SK-MEL-5 (cell line): Measurements from ENCODE around the gene TTC13. TPM values are rescaled to one million over a fixed set of nuclear protein-coding genes. Genes with fewer than 3 reads are reported as not detected.
"Not testable (repeated sequence)": the region's sequence is repeated elsewhere in the genome, so short reads cannot be mapped to it uniquely, and the experiment has no call there.

Experiments
- DNase-seq: peaks from one replicate; pipeline ENCODE4 v3.0.0-alpha.2; 2016; ENCODE audit warnings: low read depth, low spot score
- in situ Hi-C: cut with HindIII; loops from 2 replicates; pipeline ENCODE4 v1.10.0; 2016; ENCODE audit warnings: low sequenced_read_pairs, high pct_unique_total_duplicates, low pct_unique_long_range_greater_than_20kb
- total RNA-seq: library from RNA; depleted of rRNA; stranded (reverse); fragments of >200 nt; shearing (Covaris generic); gene quantifications from 2 replicates; pipeline ENCODE4 v1.2.3, GENCODE V29; 2014

Gene TTC13
- total RNA-seq, 1 experiment from 2014 or later = 7.8 TPM

- in situ Hi-C loops = no loop called here
Measured at GRCh38 chr1:231001892-231002291, 23.2 kb upstream of the TTC13 start.

GRCh38 chr1:231000639-231001038 lies 22.0 kb upstream of the TTC13 start:
- in situ Hi-C loops = no loop called here
- DNase-seq = no peak

More at GRCh38 chr1:231001892-231002291, 23.2 kb upstream of the TTC13 start:
- DNase-seq = no peak

DNA sequence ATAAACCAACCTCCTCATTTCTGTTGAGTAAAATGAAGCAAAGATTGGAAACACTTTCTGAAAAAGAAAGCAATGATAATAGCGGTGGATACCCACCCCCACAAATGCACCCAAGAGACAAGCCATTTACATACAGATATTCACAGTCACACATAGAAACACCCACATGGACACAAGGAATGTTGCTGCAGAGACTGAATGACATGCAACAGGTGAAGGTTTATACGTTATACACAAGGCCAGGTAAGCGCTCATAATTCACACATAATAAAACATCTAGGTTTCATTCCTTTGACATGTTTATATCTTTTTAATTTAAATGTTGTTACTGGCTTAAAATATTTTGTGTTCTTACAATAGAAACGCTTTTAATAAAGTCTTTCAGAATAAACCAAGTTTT lies 21.5 kb upstream of the TTC13 start:
- in situ Hi-C loops = no loop called here
- DNase-seq = no peak

GRCh38 chr1:230994860-230995259 lies 16.2 kb upstream of the TTC13 start:
- DNase-seq = no peak

GRCh38 chr1:230992100-230992774 lies 13.6 kb upstream of the TTC13 start:
- no peak for DNase-seq
- in situ Hi-C loops = no loop called here

More at GRCh38 chr1:230994860-230995259, 16.2 kb upstream of the TTC13 start:
- in situ Hi-C loops = no loop called here

- in situ Hi-C loops = no loop called here
- DNase-seq = no peak
Measured at GRCh38 chr1:230987448-230987847, 8.8 kb upstream of the TTC13 start.

DNA sequence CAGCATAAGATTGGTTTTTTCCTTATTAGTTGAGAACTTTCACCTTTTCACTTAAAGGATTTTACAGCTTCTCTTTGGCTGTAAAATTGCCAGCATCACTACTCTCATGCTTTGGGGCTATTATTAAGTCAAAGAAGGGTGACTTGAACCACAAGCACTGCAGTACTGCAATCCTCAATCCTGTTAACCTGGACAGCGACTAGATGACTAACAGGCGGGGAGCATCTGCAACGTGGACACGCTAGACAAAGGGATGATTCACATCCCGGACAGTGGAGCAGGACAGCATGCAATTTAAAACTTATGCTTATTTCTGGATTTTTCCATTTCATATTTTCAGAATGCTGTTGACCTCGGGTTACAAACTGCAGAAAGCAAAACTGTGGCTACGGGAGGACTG lies 8.3 kb upstream of the TTC13 start:
- in situ Hi-C loops = no loop called here

GRCh38 chr1:230985711-230986110 lies 7.0 kb upstream of the TTC13 start:
- in situ Hi-C loops = no loop called here
- DNase-seq = no peak

More for the DNA sequence above, 8.3 kb upstream of the TTC13 start:
- peak; percentile 64 for DNase-seq

GRCh38 chr1:230984622-230985515 lies 6.2 kb upstream of the TTC13 start:
- DNase-seq = peak; percentile 85
- in situ Hi-C loops = not testable (repeated sequence)

GRCh38 chr1:230983811-230984210 lies 5.2 kb upstream of the TTC13 start:
- in situ Hi-C loops = no loop called here
- DNase-seq = no peak

GRCh38 chr1:230982696-230983095 lies 4.0 kb upstream of the TTC13 start:
- no peak for DNase-seq
- in situ Hi-C loops = no loop called here

DNA sequence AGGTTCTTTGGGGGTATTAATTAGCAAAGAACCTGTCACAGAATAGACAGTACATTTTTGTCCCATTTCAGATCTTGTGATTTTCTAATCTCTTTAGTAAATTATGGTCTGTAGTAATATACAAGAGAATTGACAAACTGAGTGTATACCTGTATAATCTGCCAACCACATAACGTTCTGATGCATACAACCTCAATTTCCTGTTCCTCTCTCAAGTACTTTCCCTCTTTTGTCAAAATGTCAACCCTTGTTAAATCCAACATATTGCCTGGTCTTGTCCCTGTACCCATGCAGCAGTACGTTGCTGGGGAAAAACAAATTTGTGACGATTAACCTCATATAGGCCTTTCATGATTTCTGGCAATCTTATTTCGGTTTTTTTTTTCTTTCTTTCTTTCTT lies 1.3 kb upstream of the TTC13 start:
- DNase-seq = no peak
- in situ Hi-C loops = no loop called here

- no peak for DNase-seq
- in situ Hi-C loops = no loop called here
Measured at GRCh38 chr1:230979389-230979716, 692 bp upstream of the TTC13 start.

DNA sequence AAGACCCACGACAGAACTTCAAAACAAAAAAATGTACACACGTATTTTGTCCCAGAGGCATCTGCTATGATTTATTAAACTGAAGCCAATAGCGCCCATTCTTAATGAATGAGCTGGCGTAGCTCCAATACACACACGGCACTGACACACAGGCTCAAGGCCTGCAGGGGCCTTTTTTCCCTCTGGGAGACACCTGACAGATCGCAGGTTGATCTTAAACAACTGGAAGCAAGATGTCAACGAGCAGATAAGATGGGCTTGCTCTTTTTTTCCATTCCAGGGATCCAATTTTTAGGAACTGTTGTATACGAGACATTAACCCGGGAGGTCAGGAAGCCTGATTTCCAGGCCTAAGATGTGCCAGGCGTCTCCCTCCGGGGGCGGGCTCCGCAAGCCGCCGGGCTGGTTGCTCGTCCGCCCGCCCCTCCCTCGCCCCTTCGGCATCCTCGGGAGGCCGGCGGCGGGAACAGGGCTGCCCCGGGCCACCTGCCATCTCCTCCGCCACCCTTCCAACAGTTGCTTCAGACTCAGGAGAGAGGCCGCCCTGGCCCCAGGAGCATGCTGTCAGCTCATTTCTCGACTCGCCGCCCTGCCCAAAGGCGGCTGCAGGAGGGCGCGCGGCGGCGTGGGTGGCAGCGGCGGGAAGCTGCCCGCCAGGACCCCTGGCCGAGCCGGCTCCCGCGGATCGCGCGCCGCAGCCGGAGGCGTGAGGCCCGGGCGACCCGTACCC lies 735 bp downstream of the TTC13 start:
- in situ Hi-C loops = no loop called here
- peak; percentile 26 for DNase-seq

- in situ Hi-C loops = no loop called here
- no peak for DNase-seq
Measured at GRCh38 chr1:230976825-230977747, 1.6 kb downstream of the TTC13 start.

DNA sequence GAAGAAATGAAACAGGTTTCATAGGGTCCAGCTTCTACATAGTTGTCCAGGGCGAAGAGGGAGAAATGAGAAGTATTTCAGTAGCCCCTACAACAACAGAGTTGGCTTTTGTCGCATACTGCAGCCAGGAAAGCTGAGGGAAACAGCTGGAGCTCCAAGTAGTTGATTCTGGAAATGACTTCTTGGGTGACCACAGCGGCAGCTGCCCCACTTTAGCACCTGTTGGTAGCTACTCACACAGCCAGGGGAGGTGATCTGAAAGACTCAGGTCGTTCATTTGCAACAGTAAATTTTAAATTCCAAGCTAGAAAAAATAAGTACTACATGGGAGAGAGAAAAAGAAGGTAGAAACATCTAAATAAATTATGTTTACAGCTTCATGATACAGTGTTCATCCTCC lies 2.3 kb downstream of the TTC13 start:
- DNase-seq = no peak
- in situ Hi-C loops = no loop called here

GRCh38 chr1:230975636-230976035 lies 3.0 kb downstream of the TTC13 start:
- in situ Hi-C loops = no loop called here
- DNase-seq = no peak
